Right forelimb (tissue), 1 donor: ENCODE data around the gene PTPN22.
A peak's percentile ranks its signal among the peaks of the same experiment; 100 is the strongest.

Experiments
- DNase-seq: peaks from one replicate; pipeline ENCODE4 v3.0.0-alpha.2; 2018

PTPN22 gene

DNA sequence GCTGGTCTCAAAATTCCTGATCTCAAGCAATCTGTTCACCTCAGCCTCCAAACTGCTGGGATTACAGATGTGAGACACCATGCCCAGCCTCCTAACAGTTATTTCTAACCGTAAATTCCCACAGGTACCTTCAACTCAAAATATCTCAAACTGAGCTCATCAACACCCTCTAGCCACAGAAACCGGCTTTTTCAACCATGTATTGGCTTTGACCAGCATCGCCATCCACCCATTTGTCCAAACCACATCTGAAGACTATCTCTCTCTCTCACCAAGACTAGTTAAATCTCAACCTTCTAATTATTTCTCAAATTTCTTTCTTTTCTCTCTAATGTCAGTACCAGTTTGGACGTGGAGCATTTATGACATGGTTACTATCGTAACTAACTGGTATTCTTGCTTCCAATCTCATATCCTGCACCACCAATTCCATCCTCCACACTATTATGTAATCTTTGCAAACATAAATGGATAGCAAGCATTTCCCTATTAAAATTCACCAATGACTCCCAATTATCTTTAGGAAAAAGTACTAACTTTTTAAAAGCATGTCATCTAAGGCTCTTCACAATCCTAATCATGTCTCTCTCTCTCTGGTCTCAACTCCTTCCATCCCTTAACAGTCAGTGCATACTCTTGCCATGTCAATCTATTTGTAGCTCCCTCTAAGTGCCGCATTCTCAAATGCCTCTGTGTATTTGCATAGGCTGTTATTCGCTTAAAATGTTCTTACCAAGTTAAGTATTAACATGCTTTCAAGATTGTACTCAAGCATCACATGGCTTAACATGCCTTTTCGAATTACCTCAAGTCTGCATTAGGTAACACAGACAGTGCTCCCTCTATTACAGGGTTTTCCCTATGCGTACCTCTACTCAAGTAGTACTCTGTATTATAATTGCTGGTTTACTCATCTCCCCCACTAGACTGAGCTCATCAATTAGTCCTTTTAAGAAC lies 77.4 kb downstream of the PTPN22 start:
- no peak for DNase-seq

- DNase-seq: no peak
Observed at GRCh38 chr1:113792986-113793385, 78.5 kb downstream of the PTPN22 start.

DNA sequence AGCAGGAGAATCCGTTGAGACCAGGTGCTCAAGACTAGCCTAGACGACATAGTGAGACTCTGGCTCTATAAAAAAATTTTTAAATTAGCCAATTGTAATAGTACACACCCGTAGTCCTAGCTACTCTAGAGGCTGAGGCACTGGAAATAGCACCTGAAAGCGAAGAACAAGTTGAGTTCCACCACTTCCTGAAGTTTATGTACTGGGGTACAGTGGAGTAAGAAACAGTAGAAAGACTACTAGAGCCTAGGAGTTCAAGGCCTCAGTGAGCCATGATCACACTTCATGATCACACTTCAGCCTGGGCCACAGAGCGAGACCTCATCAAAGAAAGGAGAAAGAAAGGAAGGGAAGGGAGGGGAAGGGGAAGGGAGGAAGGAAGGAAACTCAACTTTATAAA lies 79.0 kb downstream of the PTPN22 start:
- no peak for DNase-seq

DNA sequence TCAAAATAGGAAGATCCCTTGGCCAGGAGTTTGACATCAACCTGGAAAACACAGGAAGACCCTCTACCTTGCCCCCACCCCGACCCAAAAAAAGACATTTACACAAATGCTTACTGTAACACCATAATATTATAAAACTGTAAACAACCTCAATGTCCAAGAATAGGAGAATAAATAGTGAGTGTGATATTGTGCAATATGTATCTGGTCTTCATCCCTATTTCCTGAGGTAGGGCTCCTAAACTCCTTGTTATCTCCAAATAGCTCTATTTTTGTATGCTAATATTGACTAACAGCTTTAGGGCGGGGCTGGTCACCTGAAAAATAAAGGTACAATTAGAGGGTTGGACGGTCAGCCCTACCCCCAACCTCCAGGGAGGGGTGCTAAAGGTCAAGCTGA lies 82.7 kb downstream of the PTPN22 start:
- DNase-seq: no peak

DNA sequence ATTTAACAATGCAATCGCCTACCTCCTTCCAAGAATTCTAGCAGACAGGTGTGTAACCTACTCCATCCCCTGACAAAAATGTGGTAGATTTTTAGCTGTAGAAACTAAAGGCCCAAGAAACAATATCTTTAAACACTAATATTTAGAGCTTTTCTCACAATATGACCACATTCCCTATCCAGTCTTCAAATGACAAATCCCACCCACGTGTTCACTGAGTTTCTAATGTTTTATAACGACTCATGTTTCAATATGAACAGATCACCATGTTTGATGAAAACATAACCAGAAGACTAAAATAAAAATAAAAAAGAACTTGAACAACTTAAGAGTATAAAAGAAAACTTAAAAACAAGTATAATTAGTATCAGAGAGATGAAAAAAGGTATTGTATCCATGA lies 83.8 kb downstream of the PTPN22 start:
- no peak for DNase-seq

DNA sequence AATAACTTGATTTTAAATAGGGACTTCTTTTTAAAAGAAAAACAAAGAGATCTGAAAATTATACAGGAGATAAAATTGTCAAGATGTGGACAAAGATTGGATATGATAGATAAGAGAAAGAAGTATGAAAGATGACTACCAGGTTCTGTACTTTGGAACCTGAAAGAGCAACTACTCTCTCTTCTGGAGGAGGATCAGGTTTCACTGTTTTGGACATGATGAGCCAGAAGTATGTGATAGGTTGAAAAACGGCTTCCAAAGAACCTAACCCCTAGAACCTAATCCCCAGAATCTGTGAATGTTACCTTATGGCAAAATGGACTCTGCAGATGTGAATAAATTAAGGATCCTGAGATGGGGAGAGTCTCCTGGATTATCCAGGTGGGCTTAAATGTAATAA lies 85.4 kb downstream of the PTPN22 start:
- DNase-seq: no peak

DNA sequence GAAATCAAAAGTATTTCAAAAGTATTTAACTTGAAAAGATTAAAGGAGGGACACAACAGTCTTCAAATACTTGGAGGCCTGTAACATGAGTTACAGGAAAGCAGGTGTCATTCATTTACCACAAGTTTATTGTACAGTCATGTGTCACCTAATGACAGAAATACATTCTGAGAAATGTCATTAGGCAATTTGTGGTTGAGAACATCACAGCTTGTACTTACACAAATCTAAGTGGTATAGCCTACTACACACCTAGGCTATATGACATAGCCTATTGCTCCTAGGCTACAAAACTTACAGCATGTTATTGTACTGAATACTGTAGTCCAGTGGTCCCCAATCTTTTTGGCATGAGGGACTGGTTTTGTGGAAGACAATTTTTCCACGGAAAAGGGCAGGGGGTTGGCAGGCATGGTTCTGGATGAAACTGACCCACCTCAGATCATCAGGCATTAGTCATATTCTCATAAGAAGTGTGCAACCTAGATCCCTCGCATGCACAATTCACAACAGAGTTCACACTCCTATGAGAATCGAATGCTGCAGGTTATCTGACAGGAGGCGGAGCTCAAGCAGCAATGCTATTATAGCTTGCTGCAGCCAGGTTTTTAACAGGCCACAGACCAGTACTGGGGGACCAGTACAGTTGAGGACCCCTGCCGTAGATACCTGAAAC lies 87.3 kb downstream of the PTPN22 start:
- no peak for DNase-seq

DNA sequence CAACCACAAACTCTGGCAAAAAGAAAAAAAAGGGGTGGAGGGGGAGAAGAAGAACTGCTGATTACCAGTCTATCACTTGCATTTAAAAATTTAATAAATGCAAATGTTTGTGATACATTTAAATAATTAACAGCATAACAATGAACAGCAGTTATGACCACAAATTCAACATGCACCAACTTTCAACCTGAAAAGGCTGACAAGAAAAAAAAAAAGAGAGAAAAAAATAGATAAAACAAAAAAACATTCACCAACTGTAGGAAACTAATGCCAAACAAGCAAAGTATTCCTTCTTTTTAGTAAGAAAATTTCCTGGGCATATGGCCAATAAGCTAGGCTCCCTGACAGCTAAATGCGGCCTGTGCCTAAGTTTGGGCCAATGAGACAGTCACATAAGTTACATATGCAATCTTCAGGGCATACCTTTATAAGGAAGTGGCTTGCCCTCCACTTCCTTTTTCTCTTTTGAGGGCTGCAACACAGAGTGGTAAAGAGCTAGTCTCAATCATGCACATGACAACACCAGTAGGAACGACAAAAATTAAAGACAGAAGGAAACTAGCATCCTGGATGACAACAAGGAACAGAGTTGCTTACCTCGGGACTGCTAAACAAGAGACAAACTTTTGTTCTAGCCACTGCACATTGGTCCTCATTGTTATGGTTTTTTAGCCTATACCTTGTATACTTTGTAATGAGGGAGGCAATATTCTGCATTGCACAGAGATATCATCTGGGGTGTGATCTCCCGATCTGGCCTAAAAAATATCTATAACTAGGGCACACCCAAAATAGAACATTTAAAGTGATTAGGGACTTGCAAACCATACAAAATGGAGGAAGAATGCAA lies 88.0 kb downstream of the PTPN22 start:
- peak; percentile 46 for DNase-seq

DNA sequence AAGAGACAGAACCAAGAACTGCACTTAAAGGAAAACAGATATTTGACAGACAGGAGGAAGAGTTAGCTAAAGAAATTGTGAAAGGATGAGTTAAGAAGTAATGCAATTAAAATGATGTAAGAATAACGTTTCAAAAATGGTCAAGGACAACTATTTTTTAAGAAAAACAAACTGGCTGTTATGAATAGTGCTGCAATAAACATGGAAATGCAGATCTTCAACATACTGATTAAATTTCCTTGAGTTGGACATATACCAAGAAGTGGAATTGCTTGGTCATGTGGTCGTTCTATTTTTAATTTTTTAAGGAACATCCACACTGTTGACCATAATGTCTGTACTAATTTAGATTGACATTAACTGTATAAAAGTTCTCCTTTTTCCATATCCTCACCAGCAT lies 89.1 kb downstream of the PTPN22 start:
- DNase-seq: no peak

GRCh38 chr1:113780374-113781146 lies 91.0 kb downstream of the PTPN22 start:
- no peak for DNase-seq

DNA sequence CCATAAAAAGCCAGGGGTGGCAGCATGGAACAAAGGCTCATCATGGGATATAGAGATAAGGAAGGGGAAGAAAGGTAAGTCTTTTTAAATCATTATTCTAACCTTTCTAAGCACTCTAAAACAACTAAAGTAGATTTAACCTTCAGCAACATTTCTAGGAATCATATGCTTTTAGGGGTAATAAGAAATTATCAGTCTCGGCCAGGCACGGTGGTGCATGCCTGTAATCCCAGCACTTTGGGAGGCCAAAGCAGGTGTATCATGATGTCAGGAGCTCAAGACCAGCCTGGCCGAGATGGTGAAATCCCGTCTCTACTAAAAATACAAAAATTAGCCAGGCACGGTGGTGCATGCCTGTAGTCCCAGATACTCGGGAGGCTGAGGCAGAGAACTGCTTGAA lies 92.0 kb downstream of the PTPN22 start:
- DNase-seq: no peak

- DNase-seq: no peak
Observed at GRCh38 chr1:113777561-113777960, 94.0 kb downstream of the PTPN22 start.

DNA sequence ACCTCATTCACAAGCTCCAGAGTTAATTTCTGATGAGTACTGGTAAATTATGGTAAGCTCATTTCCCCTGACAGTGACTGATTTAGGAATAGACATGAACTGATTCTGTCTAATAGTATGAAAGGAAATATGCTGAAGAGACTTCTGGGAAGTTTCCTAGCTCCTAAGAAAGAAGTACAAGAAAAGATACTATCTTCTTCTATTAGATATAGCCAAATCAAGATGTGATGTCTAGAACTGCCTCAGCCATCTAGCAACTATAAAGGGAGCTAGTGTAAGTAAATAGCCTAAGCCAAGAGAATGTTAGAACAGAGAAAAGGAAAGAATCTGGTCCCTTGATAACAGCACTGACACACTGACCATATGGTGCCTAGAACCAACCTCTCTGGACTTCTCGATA lies 101.5 kb downstream of the PTPN22 start:
- no peak for DNase-seq

DNA sequence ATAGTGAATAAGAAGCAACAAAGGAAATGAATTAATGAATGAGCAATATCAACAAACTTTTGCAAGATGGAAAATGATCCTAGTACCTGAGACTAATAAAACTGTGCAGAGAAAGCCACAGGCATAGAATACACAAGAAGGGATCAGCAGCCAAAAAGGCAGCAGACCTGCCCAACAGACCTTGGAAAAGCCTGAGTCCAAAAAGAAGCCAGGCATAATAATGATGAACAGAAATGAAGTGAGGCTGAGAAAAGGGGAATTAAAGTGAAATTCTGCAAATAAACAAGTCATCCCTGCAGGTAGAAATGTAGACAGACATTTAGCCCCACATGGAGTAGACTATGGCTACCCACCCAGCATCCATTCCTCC lies 101.9 kb downstream of the PTPN22 start:
- DNase-seq: no peak

DNA sequence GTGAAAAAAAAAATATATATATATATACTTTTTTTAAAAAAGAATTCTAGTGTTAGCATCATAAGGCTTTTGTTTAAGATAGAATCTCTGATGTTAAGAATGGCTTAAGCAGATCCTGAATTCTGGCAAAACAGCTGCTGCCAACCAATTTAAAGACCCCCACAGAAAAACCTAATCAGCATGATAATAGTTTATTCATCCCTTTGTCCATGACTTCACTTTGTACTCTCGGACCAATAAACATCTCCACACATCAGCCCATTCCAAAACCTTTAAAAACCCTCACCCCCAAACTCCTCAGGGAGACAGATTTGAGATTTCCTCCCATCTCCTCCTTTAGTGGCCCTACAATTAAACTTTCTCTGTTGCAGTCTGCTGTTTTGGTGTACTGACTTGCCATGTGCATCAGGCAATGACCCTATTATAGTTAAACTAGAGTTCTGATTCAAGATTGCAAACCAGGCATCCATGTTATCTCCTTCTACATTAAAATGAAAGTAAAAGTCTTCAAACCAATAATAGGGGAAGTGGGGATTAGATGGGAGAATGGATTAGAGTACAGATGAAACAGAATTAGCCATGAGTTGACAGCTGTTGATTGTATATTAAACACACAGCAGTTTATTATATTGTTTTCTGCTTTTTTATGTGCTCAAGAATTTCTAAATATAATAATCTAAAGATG lies 102.5 kb downstream of the PTPN22 start:
- no peak for DNase-seq

DNA sequence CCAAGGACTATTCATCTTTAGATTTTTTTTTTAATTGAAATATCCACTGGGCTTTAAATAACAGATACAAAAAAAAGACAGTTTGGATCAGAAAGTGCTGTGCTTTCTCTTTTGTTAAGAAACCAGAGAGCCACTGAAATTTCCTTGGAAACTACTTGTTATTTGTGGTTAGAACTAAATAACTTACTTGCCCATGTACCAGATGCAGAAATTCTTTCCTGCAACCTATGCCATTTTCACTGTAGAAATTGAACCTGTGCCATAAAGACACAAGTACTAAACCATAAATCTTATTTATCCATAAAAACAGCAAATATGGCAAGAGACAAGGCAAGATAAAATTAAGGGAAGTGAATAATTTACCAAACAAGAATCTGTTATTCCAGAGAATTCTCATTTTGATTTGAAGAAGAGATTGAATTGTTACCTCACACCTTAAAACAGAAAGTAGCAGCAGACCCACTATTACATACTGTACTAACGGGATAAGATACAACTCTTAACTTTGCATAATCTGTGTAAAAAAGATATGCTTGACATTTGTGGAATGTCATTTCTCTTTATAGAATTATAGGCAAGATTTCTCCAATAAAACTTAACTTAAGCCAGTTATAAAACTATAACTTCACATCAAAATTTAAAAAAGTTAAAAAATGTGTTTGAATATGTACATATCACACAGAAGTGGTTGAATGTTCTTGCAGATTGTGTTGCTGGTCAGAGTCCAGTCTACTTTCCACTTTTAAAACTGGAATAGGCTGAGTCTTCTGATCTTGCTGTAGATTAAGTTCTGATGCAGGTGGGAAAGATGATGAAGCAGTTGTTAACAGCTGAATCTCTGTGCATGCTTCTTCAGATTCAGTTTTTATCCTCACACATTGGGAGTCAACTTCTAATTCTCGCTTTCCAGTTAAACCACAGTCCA lies 105.9 kb downstream of the PTPN22 start:
- DNase-seq: no peak
